GM19351 (cell line): ENCODE data around the gene JUP.

ENCODE experiments used
- ATAC-seq: cut with Tn5 transposase; IDR thresholded peaks from one replicate; pipeline ENCODE4 v1.9.1; 2021; ENCODE audit warnings: mild to moderate bottlenecking, moderate library complexity; ENCODE audit not compliant: unreplicated experiment

The JUP gene

DNA sequence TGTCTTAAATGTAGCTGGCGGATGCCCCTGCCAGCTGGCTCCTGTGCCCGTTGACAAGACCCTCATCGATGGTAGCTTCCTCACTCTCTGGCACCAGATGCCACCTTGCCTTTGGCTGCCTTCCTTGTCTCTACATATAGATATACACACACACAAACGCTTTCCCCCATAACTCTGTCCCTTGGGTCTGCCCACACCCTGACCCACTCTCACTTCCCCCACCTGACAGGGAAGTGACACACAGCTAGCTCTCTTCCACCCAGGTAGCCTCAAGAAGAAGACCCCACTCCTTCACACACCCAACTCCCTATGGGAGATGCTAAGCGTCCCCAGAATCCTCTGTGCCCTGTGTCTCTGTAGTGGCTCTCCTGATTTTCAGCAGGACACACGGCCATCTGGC, 25.6 kb downstream of the JUP start:
- no peak for ATAC-seq

- ATAC-seq = no peak
These were observed 27.9 kb downstream of the JUP start for GRCh38 chr17:41758601-41759000.

DNA sequence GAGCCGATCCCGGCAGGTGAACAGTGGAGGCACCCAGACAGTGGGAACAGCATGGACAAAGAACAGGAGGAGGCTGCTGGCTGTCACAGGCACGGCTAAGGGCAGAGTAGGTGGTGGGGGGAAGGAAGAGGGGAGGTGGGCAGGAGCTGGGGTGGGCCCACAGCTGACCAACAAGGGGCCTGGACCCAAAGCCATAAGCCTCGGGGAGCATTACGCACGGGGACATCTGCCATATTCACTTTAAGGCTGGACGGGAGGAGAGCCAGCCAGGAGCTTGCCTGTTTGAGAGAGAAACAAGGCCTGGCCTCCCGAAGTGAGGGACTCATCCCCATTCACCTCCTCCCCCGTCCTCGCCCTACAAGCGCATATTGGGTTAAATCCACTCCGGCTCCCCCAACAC, 32.4 kb downstream of the JUP start:
- no peak for ATAC-seq

- no peak for ATAC-seq
These were observed 35.2 kb downstream of the JUP start for GRCh38 chr17:41751288-41751687.

- ATAC-seq = no peak
These were observed 35.6 kb downstream of the JUP start for GRCh38 chr17:41750862-41751261.

DNA sequence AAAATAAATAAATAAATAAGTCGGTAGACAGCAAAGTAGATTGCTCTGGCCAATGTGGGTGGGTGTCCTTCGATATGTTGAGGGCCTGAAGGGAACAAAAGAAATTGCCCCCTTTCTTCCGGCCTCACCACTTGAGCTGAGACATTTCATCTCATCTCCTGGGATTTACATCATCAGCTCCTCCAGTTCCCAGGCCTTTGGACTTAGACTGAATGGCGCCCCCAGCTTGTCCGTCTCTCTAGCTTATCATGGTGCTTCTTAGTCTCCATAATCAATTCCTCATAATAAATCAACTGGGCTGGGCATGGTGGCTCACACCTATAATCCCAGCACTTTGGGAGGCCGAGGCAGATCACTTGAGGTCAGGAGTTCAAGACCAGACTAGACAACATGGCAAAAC, 38.2 kb downstream of the JUP start:
- ATAC-seq = no peak

DNA sequence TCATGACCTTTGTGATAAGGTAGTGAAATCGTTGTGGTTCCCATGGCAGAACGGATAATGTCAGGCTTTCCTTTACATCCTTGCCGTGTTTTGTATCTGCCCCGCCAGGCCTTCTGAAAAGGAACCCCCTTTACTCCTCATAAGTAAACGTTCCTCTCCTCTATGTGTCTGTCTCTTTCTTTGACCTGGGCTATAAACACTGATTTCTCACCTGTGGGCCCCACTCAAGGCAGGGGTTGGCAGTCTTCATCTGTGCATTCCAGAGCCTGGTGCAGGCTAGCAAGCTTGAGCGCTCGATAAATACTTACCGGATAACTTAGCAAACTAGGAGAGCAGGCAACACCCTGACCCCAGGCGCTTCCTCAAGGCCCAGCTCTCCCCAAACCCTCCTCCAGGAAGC, 44.8 kb downstream of the JUP start:
- no peak for ATAC-seq

GRCh38 chr17:41740506-41740905, 46.0 kb downstream of the JUP start:
- ATAC-seq = no peak

DNA sequence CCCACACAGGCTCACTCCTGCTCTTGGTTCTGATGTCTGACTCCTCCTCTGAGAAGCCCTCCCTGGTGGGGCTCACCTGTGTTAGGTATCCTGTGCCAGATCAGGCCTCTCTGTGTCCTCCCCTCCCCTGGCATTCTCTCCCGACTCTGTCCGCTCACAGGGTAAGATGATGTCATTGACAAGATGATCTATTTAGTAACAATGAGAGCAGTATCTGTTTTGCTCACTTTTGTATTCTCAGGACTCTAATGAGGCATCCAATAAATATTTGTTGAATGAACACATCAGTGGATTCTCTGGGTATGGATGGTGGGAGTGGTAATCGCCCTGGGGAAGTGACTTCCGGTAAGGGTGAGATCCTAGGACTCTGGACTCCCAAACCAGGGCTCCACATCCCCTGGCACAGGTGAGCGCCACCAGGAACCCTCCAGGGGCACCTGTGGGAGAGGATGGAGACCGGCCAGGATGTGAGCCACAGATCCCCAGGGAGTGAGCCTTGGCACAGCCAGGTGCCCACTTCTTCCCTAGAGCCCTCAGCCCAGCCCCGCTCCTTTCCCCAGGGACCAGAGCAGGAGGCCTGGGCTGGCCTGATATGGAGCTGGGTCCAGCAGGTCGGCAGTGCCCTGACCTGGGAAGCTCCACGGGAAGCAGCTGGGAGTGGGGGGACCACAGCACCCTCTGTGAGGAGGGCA, 46.7 kb downstream of the JUP start:
- no peak for ATAC-seq

DNA sequence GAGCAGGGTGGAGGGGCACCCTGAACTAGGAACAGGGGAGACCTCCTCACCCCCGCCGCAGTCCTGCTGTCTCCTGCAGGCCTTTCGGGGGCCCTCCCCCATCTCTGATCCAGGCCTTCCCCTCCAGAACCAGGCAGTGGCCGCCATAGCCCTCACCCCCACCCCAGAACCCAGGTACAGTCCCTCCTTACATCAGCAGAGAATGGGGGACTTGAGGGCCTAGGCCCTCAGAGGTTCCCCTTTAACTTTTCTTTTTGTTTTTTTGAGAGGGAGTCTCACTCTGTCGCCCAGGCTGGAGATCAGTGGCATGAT, 47.8 kb downstream of the JUP start:
- ATAC-seq = no peak

GRCh38 chr17:41738077-41738800, 48.3 kb downstream of the JUP start:
- no peak for ATAC-seq

GRCh38 chr17:41737680-41738023, 48.9 kb downstream of the JUP start:
- no peak for ATAC-seq

DNA sequence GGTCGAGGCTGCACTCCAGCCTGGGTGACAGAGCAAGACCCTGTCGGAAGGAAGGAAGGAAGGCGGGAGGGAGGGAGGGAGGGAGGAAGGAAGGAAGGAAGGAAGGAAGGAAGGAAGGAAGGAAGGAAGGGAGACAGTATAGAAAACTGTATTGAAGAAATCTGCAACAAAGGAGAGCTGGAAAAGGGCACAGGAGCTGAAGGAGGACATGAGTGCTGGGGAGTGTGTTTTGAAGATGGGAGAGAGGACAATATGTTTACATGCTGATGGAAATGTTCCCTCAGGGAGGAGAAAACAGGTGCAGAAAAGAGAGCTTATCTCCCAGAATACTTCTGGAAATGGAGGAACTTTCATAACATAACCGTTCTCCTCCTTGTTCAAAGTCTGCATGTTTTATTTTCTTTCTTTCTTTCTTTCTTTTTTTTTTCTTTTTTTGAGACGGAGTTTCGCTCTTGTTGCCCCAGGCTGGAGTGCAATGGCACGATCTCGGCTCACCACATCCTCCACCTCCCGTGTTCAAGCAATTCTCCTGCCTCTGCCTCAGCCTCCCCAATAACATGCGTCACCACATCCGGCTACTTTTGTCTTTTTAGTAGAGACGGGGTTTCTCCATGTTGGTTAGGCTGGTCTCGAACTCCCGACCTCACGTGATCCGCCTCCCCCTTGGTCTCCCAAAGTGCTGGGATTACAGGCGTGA, 49.4 kb downstream of the JUP start:
- ATAC-seq = no peak

- no peak for ATAC-seq
These were observed 50.8 kb downstream of the JUP start for GRCh38 chr17:41735744-41736143.

- no peak for ATAC-seq
These were observed 51.6 kb downstream of the JUP start for GRCh38 chr17:41734949-41735313.

DNA sequence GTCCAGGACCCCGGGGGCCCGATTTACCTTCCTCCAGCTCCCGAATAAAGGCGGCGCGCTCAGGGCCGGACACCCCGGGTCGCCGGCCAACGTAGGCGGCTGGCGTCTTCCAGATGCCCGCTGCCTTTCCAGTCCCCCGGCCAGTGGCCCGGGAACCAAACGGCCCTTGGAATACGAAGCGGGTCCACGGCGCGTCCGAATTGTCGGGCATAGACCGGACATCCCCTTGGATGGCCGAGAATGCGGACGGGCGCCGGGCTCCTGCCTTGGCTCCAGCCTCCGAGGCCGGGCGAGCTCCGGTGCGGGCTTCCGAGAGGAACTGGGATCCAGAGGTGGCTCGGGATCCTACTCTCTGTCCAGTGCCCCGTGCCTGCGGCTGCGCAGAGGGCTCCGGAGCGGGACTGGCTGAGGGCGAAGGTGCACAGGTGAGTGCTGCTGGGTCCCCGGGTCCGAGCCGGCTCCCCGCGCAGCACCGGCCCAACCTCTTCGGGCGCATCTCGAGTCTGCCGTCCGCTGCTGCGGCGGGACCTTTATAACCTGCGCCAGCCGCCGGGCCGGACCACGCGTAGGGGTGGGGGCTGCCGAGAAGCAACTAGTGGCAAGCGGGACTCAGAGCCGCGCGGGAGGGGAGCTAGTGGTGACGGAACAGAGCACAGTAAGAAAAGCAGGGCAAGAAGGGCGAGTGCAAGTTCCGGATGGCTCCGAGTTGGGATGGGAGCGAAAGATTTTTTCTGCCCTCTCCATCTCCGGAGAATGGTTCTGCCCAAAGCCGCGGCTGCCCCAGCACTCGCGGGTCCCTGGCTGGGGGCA, 52.2 kb downstream of the JUP start, which contains the start of gene HAP1:
Gene HAP1, minus strand, starts transcription at position 505 of the 810 bp plus-strand sequence. Its CDS starts 9 bp downstream, at position 496.
- ATAC-seq = no peak

- no peak for ATAC-seq
These were observed 53.0 kb downstream of the JUP start for GRCh38 chr17:41733348-41734138.

GRCh38 chr17:41731836-41732235, 54.7 kb downstream of the JUP start:
- ATAC-seq = no peak

DNA sequence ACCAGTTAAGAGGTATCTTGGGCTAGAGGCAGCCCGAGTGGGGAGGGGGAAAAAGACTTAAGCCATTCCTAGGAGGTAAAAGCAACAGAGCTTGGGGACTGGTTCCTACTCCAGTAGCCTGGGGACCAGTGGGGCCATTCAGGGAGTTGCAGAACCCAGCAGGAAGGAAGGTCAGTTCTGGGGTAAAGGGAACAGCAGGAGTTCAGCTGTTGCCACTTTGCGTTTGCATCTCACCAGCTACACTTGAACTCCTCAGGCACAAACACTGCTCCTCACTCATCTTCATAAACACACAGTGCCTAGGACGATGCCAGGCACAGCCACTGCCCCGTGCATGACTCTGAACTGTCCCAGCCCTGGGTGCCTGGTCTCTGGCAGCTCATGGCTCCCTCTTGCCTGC, 56.0 kb downstream of the JUP start:
- ATAC-seq = no peak

DNA sequence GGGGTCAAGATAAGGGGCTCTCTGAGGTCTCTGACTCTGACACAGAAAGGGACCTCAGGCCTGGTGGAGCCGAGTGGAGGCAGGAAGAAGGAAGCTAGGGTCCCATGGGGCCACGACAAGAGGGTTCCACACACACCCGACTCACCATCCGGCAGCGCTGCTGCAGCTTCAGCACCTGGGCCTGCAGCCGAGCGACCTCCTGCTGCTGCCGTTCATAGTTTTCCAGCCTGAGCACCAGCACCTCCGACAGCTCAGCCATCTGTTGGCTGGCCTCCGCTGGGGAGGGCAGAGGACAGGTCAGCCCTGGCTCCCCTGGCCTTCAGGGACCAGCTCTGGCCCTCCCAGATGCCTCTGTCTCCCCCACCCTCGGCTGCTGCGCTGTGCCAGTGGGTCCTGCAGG, 58.5 kb downstream of the JUP start:
- ATAC-seq = no peak

DNA sequence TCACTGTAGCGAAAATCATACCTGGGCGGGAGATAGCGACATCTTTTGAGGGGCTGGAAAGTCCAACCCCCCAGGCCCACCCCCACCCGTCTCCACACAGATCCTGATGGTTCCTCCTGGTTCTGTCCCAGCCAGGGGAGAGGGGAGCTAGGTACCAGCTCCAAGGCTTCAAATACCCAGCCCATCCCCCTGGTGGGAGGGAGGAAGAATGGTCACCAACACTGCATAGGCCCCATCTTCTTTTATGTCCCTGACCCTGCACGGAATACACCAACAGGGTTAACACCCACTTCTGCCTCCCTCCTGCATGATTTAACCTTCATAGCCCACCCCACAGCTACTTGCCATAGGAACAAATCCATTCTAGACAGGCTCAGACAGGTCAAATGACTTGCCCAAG, 61.4 kb downstream of the JUP start:
- ATAC-seq = no peak
